C4-2B (cell line): ENCODE results near the gene ARHGAP26.
A peak's percentile ranks its signal among the peaks of the same experiment; 100 is the strongest.

Experiments
- H3K27ac ChIP-seq: fragments of 450-650 bp; 2 replicates; pipeline ENCODE4 v1.5.1; 2017
- ZFX ChIP-seq: fragments of 450-650 bp; IDR thresholded peaks from 2 replicates; pipeline ENCODE4 v1.6.1; 2017
- TF ChIP-seq, protein P1 (sequence below): fragments of 450-650 bp; conservative IDR thresholded peaks from 2 replicates; pipeline ENCODE4 v1.5.1; 2017; ENCODE audit warnings: mild to moderate bottlenecking

Gene ARHGAP26

DNA sequence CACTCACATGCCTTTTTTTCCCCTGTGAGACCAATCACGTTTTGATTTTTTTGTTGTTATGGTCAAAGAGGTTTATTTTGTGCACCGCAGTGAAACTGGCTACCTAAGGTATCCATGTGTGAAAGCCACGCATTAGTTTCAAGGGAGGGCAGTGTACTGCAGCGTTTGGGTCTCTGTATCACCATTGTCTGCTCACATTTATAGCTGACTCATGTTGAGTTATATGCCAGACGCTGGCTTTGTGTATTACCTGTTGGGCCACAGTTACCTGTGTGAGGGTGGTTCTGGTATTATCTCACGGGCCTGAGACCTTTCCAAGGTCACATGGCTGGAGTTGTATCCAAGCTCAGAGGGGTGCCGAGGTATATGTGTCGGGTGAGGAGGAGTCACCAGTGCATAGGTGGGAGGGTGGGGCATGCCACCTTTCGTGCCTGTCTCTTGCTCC, 75.8 kb downstream of the ARHGAP26 start:
- TF ChIP-seq, protein P1, sequence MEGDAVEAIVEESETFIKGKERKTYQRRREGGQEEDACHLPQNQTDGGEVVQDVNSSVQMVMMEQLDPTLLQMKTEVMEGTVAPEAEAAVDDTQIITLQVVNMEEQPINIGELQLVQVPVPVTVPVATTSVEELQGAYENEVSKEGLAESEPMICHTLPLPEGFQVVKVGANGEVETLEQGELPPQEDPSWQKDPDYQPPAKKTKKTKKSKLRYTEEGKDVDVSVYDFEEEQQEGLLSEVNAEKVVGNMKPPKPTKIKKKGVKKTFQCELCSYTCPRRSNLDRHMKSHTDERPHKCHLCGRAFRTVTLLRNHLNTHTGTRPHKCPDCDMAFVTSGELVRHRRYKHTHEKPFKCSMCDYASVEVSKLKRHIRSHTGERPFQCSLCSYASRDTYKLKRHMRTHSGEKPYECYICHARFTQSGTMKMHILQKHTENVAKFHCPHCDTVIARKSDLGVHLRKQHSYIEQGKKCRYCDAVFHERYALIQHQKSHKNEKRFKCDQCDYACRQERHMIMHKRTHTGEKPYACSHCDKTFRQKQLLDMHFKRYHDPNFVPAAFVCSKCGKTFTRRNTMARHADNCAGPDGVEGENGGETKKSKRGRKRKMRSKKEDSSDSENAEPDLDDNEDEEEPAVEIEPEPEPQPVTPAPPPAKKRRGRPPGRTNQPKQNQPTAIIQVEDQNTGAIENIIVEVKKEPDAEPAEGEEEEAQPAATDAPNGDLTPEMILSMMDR = no peak
- no peak for TF ChIP-seq ZFX
- H3K27ac ChIP-seq = peak overlapping the region; percentile 67

DNA sequence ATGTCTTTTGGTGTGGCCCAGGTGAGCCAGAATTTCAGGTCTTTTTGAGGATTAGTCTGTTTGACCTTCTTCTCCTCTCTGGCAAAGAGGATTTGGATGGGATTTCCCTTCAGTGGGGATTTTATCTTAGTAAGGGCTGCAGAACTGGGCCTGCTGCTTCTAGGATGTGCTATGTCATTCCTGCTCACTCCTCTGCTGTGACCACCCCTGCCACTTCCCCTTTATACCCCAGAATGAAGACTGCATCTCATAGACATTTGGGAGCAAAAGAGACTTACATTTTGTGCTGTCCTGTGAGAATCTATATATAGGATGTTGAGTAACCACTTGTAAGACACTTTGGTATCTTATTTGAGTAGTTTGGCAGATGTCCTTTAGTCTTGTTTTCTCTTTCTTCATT, 76.2 kb downstream of the ARHGAP26 start:
- TF ChIP-seq, protein P1 = no peak
- TF ChIP-seq ZFX = no peak
- H3K27ac ChIP-seq = peak overlapping the region; percentile 67

DNA sequence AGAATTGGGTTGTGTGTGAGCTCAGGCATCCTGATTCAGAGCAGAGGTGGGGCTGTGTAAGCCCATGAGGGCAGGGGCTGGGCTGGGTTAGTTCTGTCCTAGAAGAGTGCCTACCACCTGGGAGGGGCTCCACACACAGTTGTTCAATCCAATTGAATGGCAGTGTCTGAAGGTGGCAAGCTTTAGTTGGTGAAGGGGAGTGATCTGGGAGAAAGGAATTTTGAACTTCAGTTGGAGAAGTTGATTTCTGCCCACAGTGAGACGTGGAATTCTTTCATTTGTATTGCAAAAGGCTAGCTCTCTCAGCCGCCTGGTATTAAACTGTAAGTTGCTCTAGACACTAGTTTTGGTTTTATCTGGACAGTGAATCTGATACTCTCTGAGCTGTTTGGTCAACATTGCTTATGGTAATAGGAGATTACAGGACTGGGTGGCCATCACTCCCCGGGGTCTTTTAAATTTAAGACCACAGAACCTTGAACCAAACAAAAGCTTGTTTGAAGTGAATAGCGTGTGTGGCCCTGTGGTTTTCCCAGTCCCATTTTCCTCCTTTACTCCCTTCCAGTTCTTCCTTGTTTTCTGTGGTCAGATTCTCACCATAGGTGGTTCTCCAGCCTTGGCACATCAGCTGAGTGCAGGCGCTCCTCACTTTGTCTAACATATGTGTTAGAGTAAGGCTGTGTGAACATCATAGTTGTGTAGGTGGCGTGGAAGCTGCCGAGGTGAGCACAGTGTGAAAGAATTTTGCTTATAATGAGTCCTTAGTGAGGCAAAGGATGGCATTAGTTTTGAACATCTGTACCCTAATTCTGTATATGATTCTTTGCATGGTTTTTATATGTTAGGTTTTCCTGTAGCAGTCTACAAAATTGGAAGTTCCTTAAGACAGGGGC, 78.0 kb downstream of the ARHGAP26 start:
- no peak overlapping the region for H3K27ac ChIP-seq
- TF ChIP-seq, protein P1 = no peak
- no peak for TF ChIP-seq ZFX

DNA sequence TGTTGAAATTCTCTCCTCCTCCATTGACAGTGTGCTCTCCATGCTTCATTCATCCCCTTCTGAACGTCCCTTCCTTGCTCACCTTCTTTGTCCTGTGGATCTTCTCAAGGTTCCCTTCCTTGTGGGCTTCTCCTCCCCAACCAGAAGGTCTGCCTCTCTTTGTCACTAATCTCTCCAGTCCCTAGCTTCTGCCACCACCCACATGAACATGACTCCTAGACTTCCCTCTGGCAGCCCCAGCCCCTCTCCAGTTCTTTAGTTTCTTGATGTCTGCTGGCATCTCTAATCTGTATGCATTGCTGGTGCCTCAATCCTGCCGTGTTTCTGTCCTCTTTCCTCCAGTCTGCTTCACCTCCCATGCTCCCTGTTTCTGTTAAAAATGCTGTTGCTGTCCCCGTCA, 79.3 kb downstream of the ARHGAP26 start:
- no peak overlapping the region for H3K27ac ChIP-seq
- no peak for TF ChIP-seq ZFX
- TF ChIP-seq, protein P1 = no peak

DNA sequence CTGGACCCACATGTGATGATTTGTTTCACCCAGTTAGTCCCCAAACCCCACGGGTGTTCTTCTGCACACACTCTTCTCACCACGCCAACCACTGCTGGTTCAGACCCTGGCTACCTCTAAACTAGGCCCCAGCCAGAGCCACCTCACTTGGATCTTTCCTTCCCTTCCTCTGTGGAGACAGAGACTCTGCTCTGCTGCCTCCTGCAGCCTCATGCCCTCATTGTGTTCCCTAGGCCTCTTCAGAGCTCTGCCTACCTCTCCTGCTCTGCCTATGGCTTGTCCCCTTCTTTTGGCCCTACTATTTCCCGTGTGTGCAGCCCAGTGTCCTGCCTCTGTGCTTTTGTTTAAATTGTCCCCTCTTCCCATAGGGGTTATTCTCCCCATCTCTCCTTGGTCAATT, 79.7 kb downstream of the ARHGAP26 start:
- no peak for TF ChIP-seq ZFX
- TF ChIP-seq, protein P1 = no peak
- no peak overlapping the region for H3K27ac ChIP-seq

DNA sequence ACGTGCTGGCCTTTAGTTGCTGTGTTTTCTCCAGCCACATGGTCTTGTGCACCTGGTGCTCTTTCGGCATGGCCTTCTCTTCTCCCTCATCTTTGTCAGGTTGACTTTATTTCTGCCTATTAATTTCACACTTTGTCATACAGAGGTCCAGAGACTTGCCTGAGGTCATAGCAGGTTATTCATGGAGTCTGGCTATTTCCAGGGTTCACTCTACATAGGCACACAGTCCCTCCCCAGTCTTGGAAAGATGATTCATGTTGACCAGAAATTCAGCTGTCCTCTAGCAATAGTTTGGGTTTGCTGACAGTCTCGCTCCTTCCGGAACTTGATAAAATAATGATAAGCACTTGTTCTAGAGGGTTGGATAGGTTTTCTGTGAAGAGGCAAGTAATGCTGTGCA, 81.6 kb downstream of the ARHGAP26 start:
- TF ChIP-seq ZFX = no peak
- TF ChIP-seq, protein P1 = no peak
- peak overlapping the region; percentile 24; the same call in 1 of the 2 replicates for H3K27ac ChIP-seq

DNA sequence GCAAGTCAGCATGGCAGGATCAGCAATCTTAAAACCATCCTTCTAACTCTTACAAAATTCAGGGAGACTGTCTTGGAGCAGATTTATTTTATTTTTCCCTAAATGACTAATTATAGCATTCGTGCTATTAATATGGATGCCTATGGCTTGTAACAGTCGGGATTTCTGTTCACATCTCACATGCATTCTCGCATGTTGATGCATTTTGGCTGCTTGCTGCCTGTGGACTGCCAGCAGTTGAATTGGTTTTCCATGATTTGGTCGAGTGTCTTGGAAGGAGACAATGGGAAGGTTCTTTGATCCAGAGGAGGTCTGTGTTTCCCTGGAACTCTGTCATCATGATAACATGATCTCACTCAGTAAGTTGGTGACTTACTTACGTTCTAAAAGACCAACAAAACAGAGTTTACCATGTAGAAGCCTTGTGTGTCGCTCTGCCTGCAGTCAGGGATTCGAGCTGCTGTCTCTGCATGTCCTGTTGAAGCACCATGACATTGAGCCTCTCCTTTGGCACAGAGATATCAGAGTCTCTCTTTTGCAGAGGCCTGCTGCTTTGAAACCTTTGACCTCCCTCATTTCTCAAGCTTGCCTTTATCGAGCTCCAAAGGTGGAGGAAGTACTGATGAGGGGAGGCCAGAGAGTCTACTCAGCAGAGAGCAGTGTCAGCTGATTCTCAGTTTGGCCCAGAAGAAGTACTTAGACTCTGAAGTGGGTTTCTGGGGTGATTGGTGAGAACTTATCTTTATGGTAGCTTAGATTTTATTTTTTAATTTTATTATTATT, 82.4 kb downstream of the ARHGAP26 start:
- no peak overlapping the region for H3K27ac ChIP-seq
- no peak for TF ChIP-seq ZFX
- TF ChIP-seq, protein P1 = no peak
